Posterior vena cava (tissue), 2 donors: ENCODE measurements around the gene PADI4. TPM values are rescaled to one million over a fixed set of nuclear protein-coding genes. Genes with fewer than 3 reads are reported as not detected.
A peak's percentile ranks its signal among the peaks of the same experiment; 100 is the strongest.

Source experiments
- DNase-seq: peaks from one replicate; pipeline ENCODE4 v3.0.0-alpha.2; 2020; ENCODE audit warnings: low spot score
- intact Hi-C, 2 donors: fragments of 100-400 bp; cut with DNase I; formaldehyde crosslinking; loops; one replicate each; pipeline versions ENCODE4 v1.14.1 to v1.14.2; 2022 to 2023
- total RNA-seq, 2 donors: library from RNA; stranded (reverse); fragmentation: NEBNext Ultra II Directional; extraction: Animal tissue kit (Norgen Biotek cat#: 25700); gene quantifications; one replicate each; pipeline ENCODE4 v1.2.1, GENCODE V29; 2021
- donor health status: DM: yes; HTN: yes; CAD: no.
- donor health status: DM: yes; HTN: yes; CAD: no.

The PADI4 gene
- total RNA-seq, 2 donors from 2014 or later = 0.48 to 6.3 TPM

GRCh38 chr1:17280894-17281293 is 27.1 kb upstream of the PADI4 start:
- no peak for DNase-seq
- intact Hi-C loops = no loop called here

GRCh38 chr1:17281775-17282181 is 26.2 kb upstream of the PADI4 start:
- intact Hi-C loops = no loop called here
- DNase-seq = no peak

DNA sequence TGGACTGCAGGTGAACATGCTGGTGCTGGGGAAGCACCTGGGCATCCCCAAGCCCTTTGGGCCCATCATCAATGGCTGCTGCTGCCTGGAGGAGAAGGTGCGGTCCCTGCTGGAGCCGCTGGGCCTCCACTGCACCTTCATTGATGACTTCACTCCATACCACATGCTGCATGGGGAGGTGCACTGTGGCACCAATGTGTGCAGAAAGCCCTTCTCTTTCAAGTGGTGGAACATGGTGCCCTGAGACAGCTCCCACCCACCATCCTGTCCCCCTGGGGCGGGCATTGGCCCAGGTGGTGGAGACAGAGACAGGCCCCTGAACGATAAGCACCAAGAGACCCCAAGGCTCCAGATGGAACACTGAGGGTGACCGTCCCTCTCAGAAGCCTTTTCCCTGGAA is 25.2 kb upstream of the PADI4 start:
- intact Hi-C loops = no loop called here
- DNase-seq = no peak

DNA sequence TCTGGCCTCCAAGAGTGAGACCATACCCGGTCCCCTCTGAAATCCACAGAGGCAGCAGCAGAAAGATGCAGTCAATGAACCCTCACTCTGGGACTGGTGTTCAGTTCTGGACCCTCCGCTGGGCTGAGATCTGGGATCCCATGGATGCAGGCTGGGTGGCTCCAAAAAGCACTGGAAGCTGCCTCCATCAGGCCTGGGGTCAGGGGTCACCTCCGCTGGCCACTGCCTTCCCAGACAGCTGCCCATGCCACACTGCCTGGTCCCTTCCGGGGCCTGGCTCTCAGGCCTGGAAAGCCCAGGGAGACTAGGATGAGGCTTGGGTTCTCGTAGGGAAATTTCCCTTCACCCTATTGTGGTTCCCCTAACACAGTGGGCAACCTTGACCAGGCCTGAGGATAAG is 21.4 kb upstream of the PADI4 start:
- intact Hi-C loops = no loop called here
- DNase-seq = no peak

- intact Hi-C loops = no loop called here
- no peak for DNase-seq
Measured at GRCh38 chr1:17287130-17287776, 20.7 kb upstream of the PADI4 start.

DNA sequence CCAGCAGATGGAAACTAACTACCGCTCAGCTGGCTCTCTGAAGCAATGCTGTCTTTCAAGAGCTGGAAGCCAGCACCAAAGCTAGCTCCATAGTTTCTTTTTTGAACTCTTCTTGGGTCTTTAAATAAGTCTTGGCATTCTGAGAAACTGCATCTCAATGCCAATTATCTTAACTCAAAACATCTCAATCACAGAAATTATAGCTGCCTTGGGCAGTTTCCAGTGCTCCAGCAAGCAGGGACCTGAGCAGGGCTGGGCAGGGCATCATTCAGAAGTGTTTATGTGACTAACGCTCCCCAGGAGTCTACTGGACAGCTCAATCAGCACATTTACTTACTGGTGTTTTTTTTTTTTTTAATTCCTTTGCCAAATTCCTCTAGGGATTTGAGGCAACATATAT is 18.3 kb upstream of the PADI4 start:
- intact Hi-C loops = no loop called here
- DNase-seq = peak; percentile 20

DNA sequence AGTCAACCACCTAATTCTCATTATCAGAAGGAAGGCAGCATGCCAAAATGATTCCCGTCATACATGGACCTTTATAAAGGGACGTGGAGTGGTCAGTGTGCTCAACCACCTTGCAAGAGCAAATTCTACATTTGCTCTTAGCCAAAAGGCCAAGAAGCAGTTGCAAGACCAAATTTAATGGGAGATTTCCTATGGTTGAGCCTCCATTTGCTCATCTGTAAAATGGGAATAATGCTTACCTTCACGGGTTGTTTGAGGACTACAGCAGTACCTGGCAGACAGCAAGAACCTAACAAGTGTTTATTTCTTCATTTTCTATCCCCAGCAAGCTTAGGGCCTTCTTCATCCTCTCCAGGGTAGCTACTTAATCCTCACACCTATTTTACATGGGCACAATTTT is 17.4 kb upstream of the PADI4 start:
- no peak for DNase-seq
- intact Hi-C loops = no loop called here

GRCh38 chr1:17292299-17293160 is 15.5 kb upstream of the PADI4 start:
- intact Hi-C loops = no loop called here
- DNase-seq = peak; percentile 2

DNA sequence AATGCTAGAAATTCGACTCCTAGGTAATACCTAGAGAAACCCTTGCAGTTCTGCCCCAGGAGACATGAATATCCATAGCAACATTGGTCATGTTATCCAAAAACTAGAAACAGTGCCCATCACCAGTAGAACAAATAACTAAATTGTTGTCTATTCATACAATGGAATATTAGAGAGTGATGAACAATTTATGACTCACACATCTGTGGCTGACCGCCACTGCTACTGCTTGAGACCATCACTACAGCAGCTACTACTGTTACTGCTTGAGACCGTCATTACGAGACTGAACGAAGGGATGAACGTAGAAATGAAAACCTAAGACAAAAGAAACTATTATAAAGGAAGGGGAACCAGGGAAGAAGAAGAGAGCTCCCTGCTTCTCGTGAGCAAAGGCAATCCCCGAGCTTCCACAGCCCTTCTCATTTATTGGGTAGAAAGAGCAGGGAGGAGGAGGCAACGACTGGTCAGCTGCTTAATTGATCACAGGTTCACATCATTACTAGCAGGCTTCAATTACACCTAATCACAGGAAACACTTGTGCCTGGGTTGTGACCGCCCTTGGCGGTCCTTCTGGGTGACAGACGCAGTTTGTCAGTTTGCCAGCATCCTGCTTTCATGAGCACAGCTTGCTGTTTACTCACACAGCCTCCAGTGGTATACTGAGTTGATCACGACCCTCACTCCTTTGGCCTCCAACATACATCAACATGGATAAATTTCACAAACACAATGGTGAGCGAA is 14.1 kb upstream of the PADI4 start:
- intact Hi-C loops = no loop called here
- DNase-seq = peak; percentile 66

- intact Hi-C loops = no loop called here
- no peak for DNase-seq
Measured at GRCh38 chr1:17295292-17295691, 12.7 kb upstream of the PADI4 start.

DNA sequence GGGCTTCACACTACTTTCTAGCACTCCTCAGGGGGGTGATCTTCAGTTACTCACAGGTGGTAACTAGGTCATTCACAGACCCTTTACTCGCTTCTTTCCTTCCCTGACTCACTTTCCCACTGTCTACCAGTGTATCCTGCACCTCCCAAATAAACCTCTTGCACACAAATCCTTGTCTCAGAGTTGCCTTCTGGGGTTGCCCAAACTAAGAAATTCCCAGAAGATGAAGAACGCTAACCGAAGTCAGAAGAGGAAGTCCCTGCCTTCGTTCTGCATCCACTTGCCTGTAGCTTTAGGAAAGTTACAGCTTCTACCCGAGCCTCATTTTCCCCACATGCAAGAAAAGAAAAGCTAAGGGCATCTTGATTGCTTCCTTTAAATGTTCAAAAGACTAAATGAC is 11.9 kb upstream of the PADI4 start:
- DNase-seq = no peak
- intact Hi-C loops = no loop called here

DNA sequence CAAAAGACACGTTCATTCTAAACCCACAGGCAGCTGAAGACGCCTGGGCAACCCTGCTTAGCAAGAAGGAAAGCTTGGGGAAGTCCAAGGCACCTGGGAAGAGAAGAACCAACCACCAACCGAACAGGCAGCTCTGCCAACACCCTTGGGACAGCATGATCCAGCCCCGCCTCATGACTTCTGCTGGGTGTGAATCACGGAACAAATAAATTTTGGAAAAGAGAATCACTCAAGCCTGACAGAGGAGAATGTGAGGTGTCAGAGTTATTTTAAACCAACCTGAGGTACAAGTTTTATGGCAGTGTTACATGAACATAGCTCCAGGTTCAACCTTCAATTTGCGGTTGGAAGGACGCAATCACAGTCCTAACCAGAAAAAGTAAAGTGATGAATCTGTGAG is 10.0 kb upstream of the PADI4 start:
- peak; percentile 41 for DNase-seq
- intact Hi-C loops = no loop called here

GRCh38 chr1:17301767-17302166 is 6.2 kb upstream of the PADI4 start:
- intact Hi-C loops = no loop called here
- DNase-seq = no peak

GRCh38 chr1:17304151-17304825 is 3.7 kb upstream of the PADI4 start:
- no peak for DNase-seq
- intact Hi-C loops = no loop called here

GRCh38 chr1:17304826-17305175 is 3.2 kb upstream of the PADI4 start:
- DNase-seq = no peak
- intact Hi-C loops = no loop called here

DNA sequence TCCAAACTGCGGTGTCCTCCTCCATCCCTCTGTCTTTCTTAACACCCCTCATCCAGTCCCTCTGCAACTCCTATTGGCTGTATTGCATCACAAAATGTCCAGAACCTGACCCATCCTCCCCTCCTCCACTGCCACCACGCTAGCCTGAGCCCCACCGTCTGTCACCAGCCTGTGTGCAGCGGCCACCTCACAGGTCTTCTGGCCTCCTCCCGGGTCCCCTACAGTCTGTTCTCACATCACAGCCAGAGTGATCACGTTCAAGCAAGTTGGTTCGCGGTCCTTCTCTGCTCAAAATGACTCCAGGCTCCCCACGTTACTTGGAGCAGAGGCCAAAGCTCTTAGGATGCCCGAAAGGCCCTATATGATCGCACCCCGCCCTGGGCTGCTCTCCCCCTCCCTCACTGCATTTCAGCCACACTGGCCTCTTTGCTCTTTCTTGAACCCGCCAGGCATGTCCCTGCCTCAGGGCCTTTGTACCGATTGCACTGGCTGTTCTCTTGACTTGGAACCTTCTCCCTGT is 2.4 kb upstream of the PADI4 start:
- intact Hi-C loops = no loop called here
- DNase-seq = no peak

DNA sequence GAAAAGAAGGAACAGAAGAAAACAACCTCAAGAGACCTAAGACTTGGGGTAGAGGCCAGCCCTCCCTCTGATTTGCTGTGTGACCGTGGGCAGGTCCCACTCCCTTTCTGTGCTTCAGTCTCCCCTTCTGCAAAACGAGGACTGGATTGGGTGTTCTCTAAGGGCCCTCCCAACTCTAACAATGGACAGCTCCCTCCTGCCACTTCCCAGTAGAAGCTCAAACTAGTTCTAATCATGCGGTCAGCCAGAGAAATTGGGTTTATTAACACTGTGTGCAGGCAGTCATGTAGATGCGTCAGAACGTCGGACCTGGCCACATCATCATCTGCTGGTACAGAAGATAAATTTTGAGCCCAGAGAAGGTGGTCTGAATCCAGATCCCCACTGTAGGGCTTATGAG is 1.6 kb upstream of the PADI4 start:
- intact Hi-C loops = no loop called here
- DNase-seq = no peak

- DNase-seq = no peak
- intact Hi-C loops = no loop called here
Measured at GRCh38 chr1:17306921-17307320, 1.1 kb upstream of the PADI4 start.

- DNase-seq = no peak
- intact Hi-C loops = no loop called here
Measured at GRCh38 chr1:17307329-17307728, 668 bp upstream of the PADI4 start.

- intact Hi-C loops = no loop called here
Measured at GRCh38 chr1:17308593-17308992, 596 bp downstream of the PADI4 start.

More at GRCh38 chr1:17308593-17308992, 596 bp downstream of the PADI4 start:
- DNase-seq = no peak
